CD14-positive monocyte (primary cell): ENCODE data around the gene ZBTB32. TPM values are rescaled to one million over a fixed set of nuclear protein-coding genes. Genes with fewer than 3 reads are reported as not detected.

ENCODE experiments used
- DNase-seq, 3 donors: peaks; one replicate each; pipeline ENCODE4 v3.0.0-alpha.2; 2011 to 2022
- H2AFZ ChIP-seq: 2 replicates; pipeline ENCODE4 v1.6.0; 2012; ENCODE audit warnings: mild to moderate bottlenecking, low read depth, low read length, inconsistent platforms; ENCODE audit not compliant: insufficient read depth, poor library complexity, severe bottlenecking
- H3K27ac ChIP-seq, 2 donors: 1 replicate in 1 of 2; 2 replicates in 1 of 2; pipeline ENCODE4 v1.5.1; 2012 to 2013; ENCODE audit warnings: low read length in 2 of 2, control low read depth in 1 of 2, inconsistent platforms in 1 of 2, low read depth in 1 of 2, mild to moderate bottlenecking in 1 of 2
- H3K27me3 ChIP-seq, 2 donors: one replicate each; pipeline versions ENCODE4 v1.6.0 to v1.6.1; 2011 to 2013; ENCODE audit warnings: low read length in 2 of 2; ENCODE audit not compliant: control insufficient read depth in 2 of 2, insufficient read depth in 2 of 2
- H3K36me3 ChIP-seq, 2 donors: replicated peaks in 1 of 2; 1 replicate in 1 of 2; 2 replicates in 1 of 2; pipeline versions ENCODE4 v1.5.1 to v1.6.1; 2012 to 2013; ENCODE audit warnings: low read length in 2 of 2, control low read depth in 1 of 2, inconsistent platforms in 1 of 2, mild to moderate bottlenecking in 1 of 2; ENCODE audit not compliant: insufficient read depth in 2 of 2, control insufficient read depth in 1 of 2
- H3K4me1 ChIP-seq, 2 donors: 1 replicate in 1 of 2; 2 replicates in 1 of 2; pipeline versions ENCODE4 v1.5.1 to v1.6.1; 2012 to 2013; ENCODE audit warnings: low read length in 2 of 2, control low read depth in 1 of 2, inconsistent platforms in 1 of 2, mild to moderate bottlenecking in 1 of 2, moderate library complexity in 1 of 2; ENCODE audit not compliant: insufficient read depth in 2 of 2, control insufficient read depth in 1 of 2
- H3K4me2 ChIP-seq: replicated peaks from 2 replicates; pipeline ENCODE3; 2012; ENCODE audit warnings: low read length, moderate library complexity, mild to moderate bottlenecking; ENCODE audit not compliant: poor library complexity, severe bottlenecking; ENCODE audit errors: extremely low read depth
- H3K4me3 ChIP-seq, 3 experiments: fragments of 200-600 bp in 1 of 3; sonication (generic) in 1 of 3; replicated peaks in 1 of 3; 1 replicate in 2 of 3; 2 replicates in 1 of 3; pipeline ENCODE4 v1.5.1; 2011 to 2013; ENCODE audit warnings: low read length in 3 of 3, mild to moderate bottlenecking in 3 of 3, control low read depth in 2 of 3, low read depth in 2 of 3, inconsistent platforms in 1 of 3, moderate library complexity in 1 of 3
- H3K79me2 ChIP-seq: 2 replicates; pipeline ENCODE4 v1.6.0; 2012; ENCODE audit warnings: mild to moderate bottlenecking, control low read depth, inconsistent platforms, low read length, moderate library complexity; ENCODE audit not compliant: insufficient read depth
- H3K9ac ChIP-seq: 2 replicates; pipeline ENCODE4 v1.6.0; 2017; ENCODE audit warnings: low read length, mild to moderate bottlenecking; ENCODE audit not compliant: insufficient read depth, poor library complexity, severe bottlenecking
- H3K9me3 ChIP-seq, 2 donors: replicated peaks in 1 of 2; 1 replicate in 1 of 2; 2 replicates in 1 of 2; pipeline versions ENCODE4 v1.5.1 to v1.6.1; 2012 to 2013; ENCODE audit warnings: low read length in 2 of 2, control low read depth in 1 of 2; ENCODE audit not compliant: control insufficient read depth in 1 of 2, insufficient read depth in 1 of 2
- H4K20me1 ChIP-seq: 2 replicates; pipeline ENCODE4 v1.6.0; 2012; ENCODE audit warnings: mild to moderate bottlenecking, low read length, control low read depth, moderate library complexity; ENCODE audit not compliant: insufficient read depth
- H3K27ac Mint-ChIP-seq, 7 donors: one replicate each; pipeline ENCODE4 v1.8.0; 2020; ENCODE audit warnings: mild to moderate bottlenecking in 7 of 7, mixed read lengths in 7 of 7, moderate library complexity in 6 of 7, inconsistent platforms in 2 of 7
- H3K27me3 Mint-ChIP-seq, 3 donors: one replicate each; pipeline ENCODE4 v1.8.0; 2021 to 2022; ENCODE audit warnings: low read depth in 3 of 3, mild to moderate bottlenecking in 3 of 3, mixed read lengths in 3 of 3, moderate library complexity in 3 of 3, inconsistent platforms in 1 of 3
- H3K36me3 Mint-ChIP-seq, 2 donors: one replicate each; pipeline ENCODE4 v1.8.0; 2020; ENCODE audit warnings: mixed read lengths in 2 of 2, inconsistent platforms in 1 of 2, mild to moderate bottlenecking in 1 of 2
- H3K4me1 Mint-ChIP-seq: one replicate; pipeline ENCODE4 v1.8.0; 2020; ENCODE audit warnings: mild to moderate bottlenecking, mixed read lengths
- H3K4me3 Mint-ChIP-seq, 2 donors: one replicate each; pipeline ENCODE4 v1.8.0; 2020; ENCODE audit warnings: mild to moderate bottlenecking in 2 of 2, mixed read lengths in 2 of 2, moderate library complexity in 1 of 2
- H3K9me3 Mint-ChIP-seq, 7 donors: one replicate each; pipeline ENCODE4 v1.8.0; 2020 to 2022; ENCODE audit warnings: mixed read lengths in 7 of 7, mild to moderate bottlenecking in 6 of 7, moderate library complexity in 6 of 7, inconsistent platforms in 2 of 7
- CTCF ChIP-seq: fragments of 200-600 bp; IDR thresholded peaks from one replicate; pipeline ENCODE4 v1.8.0; 2022; ENCODE audit warnings: antibody characterized with exemption, mild to moderate bottlenecking
- WGBS: methylation state at CpG from one replicate; pipeline ENCODE4 v1.1.5; 2013; ENCODE audit warnings: missing lambda C conversion rate; ENCODE audit not compliant: insufficient coverage; 5-methylcytosine and 5-hydroxymethylcytosine counted together
- intact Hi-C, 2 donors: fragments of 100-400 bp; cut with micrococcal nuclease; formaldehyde crosslinking; loops; one replicate each; pipeline versions ENCODE4 v1.15.0 to v1.15.1; 2023
- polyA plus RNA-seq, 3 donors: library from polyadenylated mRNA; depleted of rRNA in 1 of 3; unstranded in 2 of 3; stranded (reverse) in 1 of 3; fragments of 300-500 nt in 2 of 3; fragments of >200 nt in 1 of 3; fragmentation: Illumina TruSeq in 2 of 3; gene quantifications; 1 replicate in 2 of 3; 2 replicates in 1 of 3; pipeline ENCODE4 v1.2.3, GENCODE V29; 2012 to 2021

ZBTB32 gene
- polyA plus RNA-seq, 3 donors: 0.05 TPM; not detected in 2

- Mint-ChIP-seq H3K9me3 (no peaks in the 10 kb centered on the region), H3K27ac (peak overlapping the region in 3 of 7 donors; percentile 26 to 55 (median 47)), H3K4me1 (peaks cover 30% of the 10 kb centered on the region), H3K4me3 (peak overlapping the region; percentile 87 to 91), H3K36me3 (peaks cover 39 to 45% of the 10 kb centered on the region in 2 donors), H3K27me3 (peaks cover 1 to 6% (median 1%) of the 10 kb centered on the region in 3 donors)
- peaks cover 33% of the 10 kb centered on the region for H3K79me2 ChIP-seq
- no peaks in the 10 kb centered on the region for H3K27me3 ChIP-seq
- H3K4me1 ChIP-seq: peaks cover 23 to 37% of the 10 kb centered on the region in 2 donors
- intact Hi-C loops: loop anchor here in 1 of 2 donors (5.0 kb wide), 2 partner anchors 92 to 172 kb away; partner anchors contain the start of genes RBM42 and TMEM147
- TF ChIP-seq CTCF: no peak
- peak overlapping the region; percentile 81 for H3K9ac ChIP-seq
- peak overlapping the region; percentile 96 for H3K4me2 ChIP-seq
- H3K36me3 ChIP-seq: peaks cover 43 to 52% of the 10 kb centered on the region in 2 donors
- DNase-seq: peak in 1 of 3 donors; percentile 4
- peak overlapping the region in 1 of 3 experiments; percentile 90 for H3K4me3 ChIP-seq
- no peaks in the 10 kb centered on the region for H3K9me3 ChIP-seq
- H4K20me1 ChIP-seq: peaks cover 45% of the 10 kb centered on the region
- WGBS: 93% methylated on average over 22 of the region's 32 CpGs
- H3K27ac ChIP-seq: no peak overlapping the region
- H2AFZ ChIP-seq: no peak overlapping the region
These were observed 15.2 kb downstream of the ZBTB32 start for GRCh38 chr19:35719402-35720162.

GRCh38 chr19:35720163-35720524 is 15.8 kb downstream of the ZBTB32 start:
- peaks cover 48% of the 10 kb centered on the region for H4K20me1 ChIP-seq
- Mint-ChIP-seq H3K4me1 (peaks cover 30% of the 10 kb centered on the region), H3K9me3 (no peaks in the 10 kb centered on the region), H3K4me3 (no peak overlapping the region), H3K36me3 (peaks cover 44 to 50% of the 10 kb centered on the region in 2 donors), H3K27ac (peak overlapping the region in 3 of 7 donors; percentile 17 to 60 (median 37)), H3K27me3 (peaks cover 1 to 5% (median 2%) of the 10 kb centered on the region in 3 donors)
- 97% methylated on average over 9 of the region's 9 CpGs for WGBS
- no peak overlapping the region for H2AFZ ChIP-seq
- intact Hi-C loops: no loop called here
- H3K4me3 ChIP-seq: no peak overlapping the region
- no peak overlapping the region for H3K9ac ChIP-seq
- no peak for TF ChIP-seq CTCF
- H3K9me3 ChIP-seq: no peaks in the 10 kb centered on the region
- no peaks in the 10 kb centered on the region for H3K27me3 ChIP-seq
- H3K79me2 ChIP-seq: peaks cover 33% of the 10 kb centered on the region
- DNase-seq: no peak
- H3K36me3 ChIP-seq: peaks cover 48 to 58% of the 10 kb centered on the region in 2 donors
- no peak overlapping the region for H3K27ac ChIP-seq
- H3K4me2 ChIP-seq: no peak overlapping the region
- H3K4me1 ChIP-seq: peaks cover 23 to 37% of the 10 kb centered on the region in 2 donors
